Stomach (tissue), 4 donors: ENCODE data around the gene CLEC4G.

Experiments used
- CTCF ChIP-seq, 7 experiments: fragments of 450-650 bp in 4 of 7; fragments of 200-600 bp in 3 of 7; sonication (generic) in 3 of 7; IDR thresholded peaks; one replicate each; pipeline ENCODE4 v1.5.1; 2016 to 2019; ENCODE audit warnings: antibody characterized with exemption in 7 of 7, control low read depth in 2 of 7, mild to moderate bottlenecking in 1 of 7
- POLR2AphosphoS5 ChIP-seq, 3 donors: sonication (generic); formaldehyde crosslinking; IDR thresholded peaks; one replicate each; pipeline ENCODE4 v1.6.1; 2016; ENCODE audit warnings: antibody characterized with exemption in 3 of 3

GRCh38 chr19:7746903-7747884 lies 15.3 kb upstream of the CLEC4G start, which contains the start of gene CD209:
- no peak for TF ChIP-seq POLR2AphosphoS5 (IDR thresholded peaks at IDR 0.05)
- no peak for TF ChIP-seq CTCF (IDR thresholded peaks at IDR 0.05)
